H1 (cell line): ENCODE data around the gene CHRDL2. TPM values are rescaled to one million over a fixed set of nuclear protein-coding genes. Genes with fewer than 3 reads are reported as not detected.

Source experiments
- GABPA ChIP-seq: IDR thresholded peaks from 2 replicates; pipeline ENCODE4 v1.6.1; 2011; ENCODE audit warnings: mild to moderate bottlenecking, low read length, moderate library complexity, borderline replicate concordance; ENCODE audit not compliant: insufficient read depth
- polyA plus RNA-seq, 7 experiments: library from polyadenylated mRNA; depleted of rRNA in 3 of 7; stranded (reverse) in 5 of 7; unstranded in 2 of 7; fragments of >200 nt in 5 of 7; fragments of 200-250 nt in 2 of 7; gene quantifications; 1 replicate in 5 of 7; 2 replicates in 1 of 7; 4 replicates in 1 of 7; pipeline versions ENCODE4 v1.2.1 to v1.2.3, GENCODE V29; 2011 to 2013; ENCODE audit warnings: missing spikeins in 2 of 7, mixed read lengths in 2 of 7
- total RNA-seq: library from RNA; stranded (reverse); fragmentation: NEBNext Ultra II Directional; extraction: Animal tissue kit (Norgen Biotek cat#: 25700); gene quantifications from 2 replicates; pipeline ENCODE4 v1.2.1, GENCODE V29; 2021

Gene CHRDL2
- total and polyA plus RNA-seq, 2 of the 8 experiments (the other 6 are each of a cell fraction or from before 2014, with no cell fraction given): 0.26 to 0.48 TPM

- TF ChIP-seq GABPA: no peak
Observed at GRCh38 chr11:74697722-74698121, 33.5 kb downstream of the CHRDL2 start (continued).
